ELF-1 (cell line): ENCODE results near the gene CRYL1.
"Not testable (repeated sequence)": the region's sequence is repeated elsewhere in the genome, so short reads cannot be mapped to it uniquely, and the experiment has no call there.

ENCODE experiments used
- DNase-seq: peaks from one replicate; pipeline ENCODE4 v3.0.0-alpha.2; 2016; ENCODE audit warnings: low read depth, low spot score

The CRYL1 gene

DNA sequence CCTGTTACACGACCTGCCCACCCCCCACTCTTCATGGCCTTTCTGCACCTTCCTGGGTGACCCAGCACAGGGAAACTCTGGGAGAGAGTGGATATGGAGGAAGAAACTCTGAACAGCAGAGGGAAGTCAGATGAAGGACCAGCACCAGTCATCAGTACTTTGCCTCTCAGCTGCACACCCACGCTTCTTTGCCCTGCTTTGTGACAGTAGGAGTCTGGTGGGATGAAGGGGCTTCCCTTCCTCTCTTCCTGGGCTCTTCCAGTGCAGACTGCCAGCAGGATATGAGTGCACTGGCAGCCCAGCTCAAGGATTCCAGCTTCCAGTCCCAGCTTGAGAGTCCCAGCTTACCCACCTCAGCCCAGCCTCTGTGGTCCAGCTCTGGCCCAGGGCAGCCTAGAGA, 68.9 kb downstream of the CRYL1 start:
- no peak for DNase-seq

DNA sequence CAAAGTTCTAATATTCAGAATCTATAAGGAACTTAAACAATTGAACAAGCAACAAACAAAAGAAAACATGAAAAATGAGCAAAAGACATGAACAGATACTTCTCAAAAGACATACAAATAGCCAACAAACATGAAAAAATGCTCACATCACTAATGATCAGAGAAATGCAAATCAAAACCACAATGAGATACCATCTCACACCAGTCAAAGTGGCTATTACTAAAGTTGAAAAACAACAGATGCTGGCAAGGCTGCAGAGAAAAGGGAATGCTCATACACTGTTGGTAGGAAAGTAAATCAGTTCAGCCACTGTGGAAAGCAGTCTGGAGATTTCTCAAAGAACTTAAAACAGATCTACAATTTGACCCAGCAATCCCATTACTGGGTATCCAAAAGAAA, 74.3 kb downstream of the CRYL1 start:
- DNase-seq, result no peak

DNA sequence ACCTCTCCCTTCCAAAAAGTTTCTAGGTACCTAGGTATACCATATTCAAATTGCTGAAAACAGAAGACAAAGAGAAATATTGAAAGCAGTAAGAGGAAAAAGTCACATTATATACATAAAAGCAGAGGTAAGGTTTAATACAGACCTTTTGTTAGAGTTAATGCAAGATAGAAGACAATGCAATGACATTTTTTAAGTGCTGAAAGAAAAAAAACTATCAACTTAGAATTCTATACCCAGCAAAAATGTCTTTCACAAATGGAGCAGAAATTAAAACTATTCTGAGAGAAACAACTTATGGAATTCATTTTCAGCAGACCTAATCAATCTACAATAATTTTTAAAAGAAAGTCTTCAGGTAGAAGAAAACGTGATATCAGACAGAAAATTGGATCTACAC, 77.2 kb downstream of the CRYL1 start:
- no peak for DNase-seq

DNA sequence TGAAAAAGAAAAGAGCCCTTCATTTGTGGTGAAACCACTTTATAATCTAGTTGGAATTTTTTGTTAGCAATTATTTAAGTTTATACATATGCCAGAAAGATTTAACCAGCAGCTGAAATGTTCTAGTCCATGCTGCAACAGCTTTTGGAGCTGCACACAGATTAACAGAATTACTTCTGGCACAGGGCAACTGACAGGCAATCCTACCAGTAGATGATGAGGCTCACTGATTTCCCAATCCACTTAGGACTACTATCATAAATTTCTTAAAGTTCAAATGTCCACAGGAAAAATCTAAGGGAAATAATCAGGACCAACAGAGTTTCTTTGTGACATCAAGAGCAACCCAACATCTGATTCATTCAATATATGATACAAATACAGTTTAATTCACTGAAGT, 78.8 kb downstream of the CRYL1 start:
- DNase-seq, result no peak

DNA sequence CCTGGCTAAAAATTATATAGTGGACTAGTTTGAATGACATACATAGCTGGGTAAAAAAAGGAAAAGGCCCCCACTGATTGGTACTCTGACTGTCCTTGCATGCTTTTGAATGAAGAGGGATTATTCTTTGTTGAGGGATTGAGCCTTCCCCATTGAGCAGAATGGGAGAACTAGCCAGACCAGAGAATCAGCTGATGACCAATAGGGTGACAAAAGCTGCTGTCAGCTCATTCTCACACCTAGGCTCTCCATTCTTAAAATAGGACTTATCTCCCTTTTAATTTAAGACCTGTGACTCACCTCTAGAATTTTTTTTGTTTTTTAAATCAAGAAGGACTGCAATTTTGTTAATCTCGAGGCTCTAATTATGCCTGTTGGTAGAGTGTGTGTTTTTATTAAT, 79.3 kb downstream of the CRYL1 start:
- no peak for DNase-seq

DNA sequence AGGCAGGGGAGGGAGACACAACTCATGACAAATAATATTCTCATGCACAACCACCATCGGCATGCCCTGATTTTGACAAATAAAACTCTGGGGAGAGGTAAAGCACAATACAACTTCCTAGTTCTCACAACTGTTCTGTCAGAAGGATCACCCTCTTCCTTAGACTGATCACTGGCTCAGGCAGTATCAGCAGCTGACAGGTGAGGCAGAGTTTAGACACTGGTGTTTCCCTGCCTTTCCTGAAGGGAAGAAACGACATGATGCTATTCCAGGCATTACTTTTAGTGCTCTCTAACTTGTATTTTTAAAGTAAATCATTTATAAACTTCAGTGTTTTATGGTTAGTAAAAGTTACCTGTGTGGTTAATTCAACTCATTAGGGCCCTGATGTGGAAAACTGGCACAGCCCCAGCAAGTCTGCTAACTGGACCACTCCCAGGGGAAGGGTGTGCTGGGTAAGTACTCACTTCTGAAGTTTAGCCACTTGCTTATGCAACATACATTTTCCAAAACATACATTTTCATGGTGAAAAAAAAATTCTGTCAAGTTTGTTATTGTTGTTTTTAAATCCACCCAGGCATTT, 82.8 kb downstream of the CRYL1 start:
- no peak for DNase-seq

DNA sequence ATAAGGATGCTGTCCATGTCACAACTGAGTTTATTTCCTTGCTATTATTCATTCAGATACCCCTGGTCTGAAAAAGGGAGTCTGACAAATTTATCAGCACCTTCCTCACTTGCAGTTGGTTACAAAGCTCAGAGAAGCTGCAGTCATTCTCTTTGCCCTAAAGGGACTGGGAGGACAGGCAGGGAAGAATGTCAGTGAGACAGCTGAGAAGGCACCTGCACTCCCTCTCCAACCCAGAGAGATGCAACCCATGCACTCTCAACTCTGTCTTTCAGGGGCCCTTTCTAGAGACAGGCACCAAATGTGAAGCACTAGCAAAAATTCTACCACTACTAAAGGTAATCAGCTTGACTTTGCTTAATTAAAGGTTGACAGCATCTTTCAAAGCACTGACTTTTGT, 83.3 kb downstream of the CRYL1 start:
- no peak for DNase-seq

DNA sequence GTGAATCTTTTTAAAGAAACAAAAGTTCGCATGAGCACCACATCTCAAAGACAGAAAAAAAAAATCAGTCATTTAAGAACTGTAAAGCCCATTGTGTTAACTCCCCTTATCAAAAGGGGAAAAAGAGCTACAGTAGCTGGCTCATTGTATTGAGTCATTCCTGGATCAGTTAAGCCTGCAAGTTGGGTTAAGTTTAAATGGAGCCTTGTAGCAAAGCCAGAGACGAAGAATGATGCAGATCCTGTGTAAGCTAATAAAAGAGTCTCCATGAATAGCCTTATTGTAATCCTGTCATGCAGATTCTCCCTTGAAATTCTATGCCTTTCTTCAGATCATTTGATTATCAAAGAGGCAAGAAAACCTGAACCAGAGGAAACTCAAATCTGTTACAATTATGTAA, 83.8 kb downstream of the CRYL1 start:
- no peak for DNase-seq

DNA sequence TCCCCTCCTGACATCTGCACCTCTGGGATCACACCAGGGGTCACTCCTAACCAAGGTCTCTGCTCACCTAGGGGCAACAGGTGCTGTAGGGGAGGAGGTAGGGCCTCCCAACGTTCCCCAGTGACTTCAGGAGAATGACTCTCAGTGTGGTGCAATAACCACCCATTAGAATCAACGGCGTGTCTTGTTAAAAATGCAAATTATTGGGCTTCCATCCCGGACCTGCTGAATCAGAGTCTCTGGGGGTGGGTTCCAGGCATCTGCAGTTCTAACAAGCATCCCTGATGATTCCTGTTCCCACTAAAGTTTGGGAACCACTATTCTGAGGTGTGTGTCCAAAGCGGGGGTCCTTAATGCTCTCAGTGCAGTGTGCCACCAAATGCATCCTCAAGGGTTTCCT, 84.6 kb downstream of the CRYL1 start:
- no peak for DNase-seq

DNA sequence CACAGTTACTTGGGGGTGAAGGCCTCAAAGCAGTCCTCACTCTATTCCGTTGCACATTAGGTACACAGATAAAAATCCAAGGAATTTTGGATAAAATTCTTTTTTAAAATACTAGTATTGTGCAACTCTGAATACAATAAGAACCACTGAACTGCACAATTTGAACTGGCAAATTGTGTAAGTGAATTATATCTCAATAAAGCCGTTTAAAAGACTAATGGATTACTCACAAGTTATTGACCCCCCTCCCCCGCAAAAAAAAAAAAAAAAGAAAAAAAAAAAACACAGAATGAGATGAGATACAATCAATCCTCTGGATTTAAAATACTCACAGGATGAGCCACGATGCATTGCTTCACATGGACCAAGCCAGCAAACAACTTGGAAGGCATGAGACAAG, 86.4 kb downstream of the CRYL1 start:
- DNase-seq, result no peak

DNA sequence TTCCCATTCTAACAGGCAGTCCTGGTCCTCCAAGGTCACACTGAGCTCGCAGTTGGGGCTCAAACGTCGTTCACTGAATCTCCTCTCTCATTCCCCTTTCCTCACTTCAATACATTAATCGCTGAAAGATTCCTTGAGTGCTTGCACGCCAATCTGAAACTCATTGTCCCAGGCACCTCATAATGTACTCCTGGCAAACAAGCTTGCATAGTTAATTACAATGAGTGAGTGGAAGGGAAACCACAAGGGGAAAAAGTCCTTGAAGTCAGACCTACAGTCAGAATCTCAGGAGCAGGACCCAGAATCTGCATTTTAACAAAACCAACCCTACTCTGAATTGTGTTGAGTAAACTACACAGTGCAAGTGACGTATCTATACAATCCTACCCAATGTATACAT, 86.9 kb downstream of the CRYL1 start:
- no peak for DNase-seq

DNA sequence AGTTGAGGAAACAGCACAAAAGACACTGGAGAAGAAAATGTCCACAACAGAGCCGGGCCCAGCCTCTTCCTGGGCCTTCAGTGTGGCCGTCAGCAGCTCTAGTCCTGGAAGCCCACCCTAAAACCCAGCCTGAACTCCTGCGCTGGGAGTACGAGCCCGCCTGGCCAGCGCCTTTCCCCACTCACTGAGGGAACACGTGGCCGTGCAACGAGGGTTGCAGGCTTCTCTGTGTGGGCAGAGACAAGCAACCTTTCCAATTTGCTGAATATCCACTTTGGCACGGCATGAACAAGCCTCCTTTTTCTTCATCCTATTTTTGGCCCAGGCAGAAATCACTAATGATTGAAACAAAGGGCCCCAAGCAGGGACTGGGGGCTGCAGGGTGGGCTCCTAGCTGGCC, 89.2 kb downstream of the CRYL1 start:
- DNase-seq, result no peak

DNA sequence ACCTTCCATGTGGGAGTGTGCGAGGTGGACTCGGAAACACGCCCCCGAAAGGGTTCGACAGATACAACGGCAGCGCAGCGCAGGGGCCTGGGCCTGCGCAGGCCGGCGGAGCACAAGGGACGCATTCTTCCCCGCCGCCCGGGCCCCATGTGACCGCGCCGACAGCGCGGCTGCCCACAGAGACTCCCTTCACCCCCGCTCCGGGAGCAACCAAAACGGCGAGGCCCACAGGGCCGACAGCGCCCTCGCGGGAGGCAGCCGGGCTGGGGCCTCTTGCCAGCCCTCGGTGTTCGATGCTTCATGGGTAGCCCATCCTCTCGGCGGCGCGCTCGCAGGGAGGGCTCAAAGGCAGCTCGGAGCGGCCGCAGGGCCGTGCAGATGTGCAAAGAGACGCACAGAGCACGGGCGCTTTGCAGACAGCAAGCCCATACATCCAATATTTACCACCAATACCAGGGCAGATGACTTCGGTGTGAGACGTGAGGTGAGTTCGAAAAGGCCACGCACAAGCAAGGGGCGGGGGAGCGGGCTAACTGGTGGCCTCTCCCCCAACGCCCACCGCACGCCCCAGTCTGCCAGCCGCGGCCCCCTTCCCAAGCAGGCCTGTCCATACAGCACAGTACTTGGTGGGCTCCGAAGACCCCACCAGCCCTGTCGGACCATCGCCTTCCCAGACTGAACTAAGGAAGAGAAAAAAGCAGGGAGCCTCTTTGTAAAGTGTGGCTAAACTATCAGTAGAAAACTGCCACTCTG, 89.9 kb downstream of the CRYL1 start:
- peak; percentile 42 for DNase-seq

DNA sequence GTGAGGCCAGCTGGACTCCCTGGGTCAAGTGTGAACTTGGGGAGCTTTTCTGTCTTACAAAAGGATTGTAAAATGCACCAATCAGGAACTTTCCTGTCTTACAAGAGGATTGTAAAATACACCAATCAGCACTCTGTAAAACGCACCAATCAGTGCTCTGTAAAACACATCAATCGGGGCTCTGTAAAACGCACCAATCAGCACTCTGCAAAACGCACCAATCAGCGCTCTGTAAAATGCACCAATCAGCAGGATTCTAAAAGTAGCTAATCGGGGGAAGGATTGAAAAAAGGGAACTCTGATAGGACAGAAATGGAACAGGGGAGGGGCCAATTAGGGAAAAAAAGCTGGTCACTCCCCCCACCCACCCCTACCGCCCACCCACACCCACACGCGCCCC, 91.4 kb downstream of the CRYL1 start:
- DNase-seq, result not testable (repeated sequence)

DNA sequence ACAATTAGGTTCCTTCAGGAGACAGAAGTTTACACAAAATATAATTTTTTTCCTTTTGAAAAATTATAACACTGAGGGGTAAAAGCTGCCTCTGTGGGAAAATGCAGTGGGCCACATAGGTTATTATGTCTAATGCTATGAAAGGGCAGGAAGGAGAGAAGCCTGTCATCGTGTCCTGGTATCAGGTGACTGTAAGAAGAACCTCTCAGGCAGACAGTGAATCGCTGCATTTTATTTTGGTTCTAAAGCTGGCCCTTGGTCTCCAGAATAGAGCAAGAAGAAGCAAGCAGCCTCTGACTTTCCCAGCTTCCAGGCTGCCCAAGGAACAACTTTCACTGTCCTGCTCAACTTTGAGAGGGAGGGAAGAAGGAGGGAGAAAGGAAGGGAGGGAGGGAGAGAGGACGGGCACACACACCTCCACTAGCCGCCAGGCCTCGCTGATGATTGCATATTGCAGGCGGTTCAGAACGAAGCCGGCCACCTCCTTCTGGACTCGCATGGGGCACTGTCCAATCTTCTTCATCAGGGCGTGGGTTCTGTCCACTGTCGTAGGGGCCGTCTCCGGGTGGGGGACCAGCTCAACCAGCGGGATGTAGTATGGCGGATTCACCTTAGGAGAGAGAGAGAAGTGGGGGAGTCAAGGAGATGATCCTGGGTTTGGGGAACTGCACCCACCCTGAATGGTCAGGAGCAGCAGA, 93.8 kb downstream of the CRYL1 start:
- DNase-seq, result no peak

DNA sequence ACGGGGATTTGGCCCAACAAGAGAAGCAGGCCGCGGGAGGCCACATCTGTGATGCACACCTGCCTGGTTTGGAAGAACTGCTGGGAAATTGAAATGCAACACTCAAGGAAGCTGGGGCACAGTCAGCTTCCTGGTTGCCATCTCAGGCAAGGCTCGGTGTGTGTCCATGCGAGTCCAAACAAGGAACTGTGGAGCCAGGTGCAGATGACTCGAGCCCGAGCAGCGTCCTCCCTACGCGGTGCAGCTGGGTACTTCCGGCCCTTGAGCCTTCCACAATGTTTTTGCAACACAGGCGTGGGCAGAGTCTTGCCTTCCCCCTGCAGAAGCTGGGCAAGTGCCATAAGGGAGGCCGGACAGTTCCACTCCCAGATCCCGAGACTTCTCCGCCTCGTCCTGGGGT, 94.6 kb downstream of the CRYL1 start:
- no peak for DNase-seq

DNA sequence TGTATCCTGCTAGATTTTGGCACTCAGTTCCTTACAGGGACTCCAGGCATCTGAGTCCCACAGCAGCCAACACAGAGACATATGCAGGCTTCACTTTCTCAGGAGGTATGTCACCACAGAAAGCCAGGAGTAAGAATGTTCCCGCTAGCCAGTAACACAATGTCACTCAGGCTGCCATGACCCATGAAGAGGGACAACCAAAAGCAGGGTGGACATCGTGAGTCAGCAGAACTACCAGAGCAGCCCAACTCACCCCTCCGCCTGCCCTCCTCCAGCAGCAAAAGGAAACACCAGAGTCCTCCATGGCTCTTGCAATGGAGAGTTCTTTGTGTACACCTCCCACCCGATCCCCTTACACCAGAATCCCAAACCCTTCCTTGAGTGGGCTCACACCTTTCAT, 95.4 kb downstream of the CRYL1 start:
- DNase-seq, result no peak

DNA sequence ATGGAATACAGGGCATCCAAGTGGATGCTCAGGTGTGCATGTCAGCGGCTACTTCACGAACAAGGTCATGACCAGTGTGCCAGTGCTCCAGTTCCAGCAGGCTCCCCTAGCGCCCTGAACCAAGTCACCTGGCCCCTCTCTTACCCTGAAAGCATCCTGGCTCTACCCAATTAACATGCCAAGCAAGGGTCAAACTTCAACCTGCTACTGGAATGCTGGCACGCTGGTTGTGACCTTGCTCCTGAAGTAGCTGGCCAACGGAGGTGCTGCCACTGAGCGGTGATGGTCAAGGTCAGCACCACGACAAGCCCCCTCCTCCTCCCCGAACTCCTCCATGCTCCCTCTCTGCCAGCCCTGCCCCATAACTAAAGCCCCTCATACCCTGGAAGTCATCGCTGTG, 96.0 kb downstream of the CRYL1 start:
- no peak for DNase-seq

DNA sequence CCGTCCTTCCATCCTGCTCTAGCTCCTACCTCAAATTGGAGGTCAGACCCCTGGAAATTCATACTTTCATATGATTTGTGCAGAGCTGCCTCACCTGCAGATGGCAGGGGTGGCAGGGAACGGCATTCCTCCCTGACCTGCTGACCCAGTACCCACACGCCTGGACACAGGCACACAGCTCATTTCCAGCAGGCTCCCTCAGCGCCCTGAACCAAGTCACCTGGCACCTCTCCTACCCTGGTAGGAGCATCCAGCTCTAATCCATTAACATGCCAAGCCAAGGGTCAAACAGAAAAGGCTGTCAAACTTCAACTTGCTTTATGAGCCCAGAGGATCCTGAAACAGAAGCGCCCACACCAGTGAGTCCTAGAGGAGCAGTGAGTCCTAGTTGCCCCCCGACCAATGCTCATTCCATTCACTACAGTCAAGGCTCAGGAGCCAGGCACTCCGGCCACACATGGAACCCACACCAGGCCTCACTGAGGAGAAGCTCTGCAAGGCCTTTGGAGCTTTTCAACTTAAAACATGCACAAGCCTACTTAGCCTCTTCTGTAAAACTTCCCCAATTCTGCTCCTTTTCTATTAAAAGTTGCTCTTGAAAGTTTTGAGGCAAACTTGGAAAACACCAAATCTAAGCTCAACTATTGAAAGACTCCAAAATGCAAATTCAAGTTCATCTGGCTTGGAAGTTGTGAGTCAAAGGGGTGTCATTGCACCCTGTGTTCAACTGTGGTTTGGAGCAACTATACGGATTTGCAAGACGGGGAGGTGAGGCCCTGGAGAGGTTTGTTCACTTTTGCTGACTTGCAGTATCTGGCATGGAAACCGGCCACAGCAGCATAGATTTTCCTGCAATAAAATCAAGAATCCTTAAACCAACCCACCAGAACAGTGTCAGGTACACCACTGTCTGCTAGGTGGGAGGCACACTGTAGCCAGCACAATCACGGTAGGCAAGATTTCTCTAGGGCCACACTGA, 96.7 kb downstream of the CRYL1 start:
- no peak for DNase-seq

DNA sequence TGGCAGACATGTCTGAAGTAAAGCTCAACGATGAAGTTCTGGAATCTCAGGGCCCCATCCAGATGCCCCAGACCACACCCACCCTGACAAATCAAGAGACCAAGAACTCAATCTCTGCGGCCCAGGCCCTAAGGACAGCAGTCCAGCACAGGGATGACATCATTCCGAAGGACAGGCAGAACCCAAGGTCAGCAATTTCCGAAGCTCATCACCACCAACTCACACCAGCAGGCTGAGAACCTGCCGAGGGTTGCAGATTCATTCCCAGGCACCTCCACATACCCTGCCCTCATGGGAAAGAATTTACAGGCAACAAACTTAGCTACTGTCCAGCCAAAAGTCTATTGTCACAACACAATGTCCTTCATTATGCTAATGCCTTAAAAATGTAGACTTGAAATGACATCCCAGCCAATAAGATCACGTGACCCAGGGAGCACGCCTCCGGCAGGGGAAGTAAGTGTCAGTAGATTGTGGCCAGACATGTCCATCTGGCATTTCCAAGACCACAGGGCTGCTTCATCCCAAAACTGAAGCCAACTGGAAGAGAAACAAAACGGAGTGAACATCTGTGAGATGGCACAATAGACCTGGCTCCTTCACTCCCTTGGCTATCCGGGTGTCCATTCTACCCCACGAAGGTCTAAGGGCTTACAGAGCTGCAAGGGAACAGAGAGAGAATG, 98.8 kb downstream of the CRYL1 start:
- peak; percentile 75 for DNase-seq

DNA sequence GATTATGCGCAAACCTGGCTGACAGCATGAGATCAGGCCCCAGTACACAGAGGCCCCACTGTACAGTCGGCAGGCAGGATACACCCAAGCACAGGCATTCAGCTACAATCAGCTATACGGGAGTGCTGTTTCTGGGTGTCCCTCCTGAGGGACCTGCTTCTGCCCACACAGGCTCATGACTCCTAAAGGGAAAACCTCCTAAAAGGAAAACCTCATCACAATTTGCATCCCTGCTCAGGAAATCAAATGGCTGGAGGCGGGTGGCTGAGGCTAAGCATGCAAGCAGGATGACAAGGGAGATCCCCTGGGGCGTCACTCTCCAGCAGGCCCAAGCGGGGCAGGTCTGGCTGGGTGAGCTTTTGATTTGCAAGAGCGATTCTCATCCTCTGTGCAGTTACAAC, 99.8 kb downstream of the CRYL1 start:
- peak; percentile 92 for DNase-seq
